Stomach (tissue), 9 donors: Measurements from ENCODE around the gene LSAMP. TPM values are rescaled to one million over a fixed set of nuclear protein-coding genes. Genes with fewer than 3 reads are reported as not detected.

ENCODE experiments used
- DNase-seq, 2 donors: peaks; one replicate each; pipeline versions ENCODE4 v3.0.0 to v3.0.0-alpha.2; 2013 to 2019
- H3K27ac ChIP-seq, 5 donors: fragments of 200-600 bp in 4 of 5; sonication (generic) in 4 of 5; one replicate each; pipeline ENCODE4 v1.5.1; 2013 to 2019; ENCODE audit warnings: mild to moderate bottlenecking in 1 of 5, moderate library complexity in 1 of 5
- H3K27me3 ChIP-seq, 3 donors: fragments of 200-600 bp; sonication (generic); one replicate each; pipeline ENCODE4 v1.5.1; 2017 to 2019; ENCODE audit warnings: mixed run types in 1 of 3
- H3K36me3 ChIP-seq, 4 donors: fragments of 200-600 bp; sonication (generic); 1 replicate in 3 of 4; 2 replicates in 1 of 4; pipeline ENCODE4 v1.5.1; 2016 to 2019
- H3K4me1 ChIP-seq, 4 donors: fragments of 200-600 bp; sonication (generic); one replicate each; pipeline ENCODE4 v1.5.1; 2016 to 2019
- H3K4me3 ChIP-seq, 4 donors: fragments of 200-600 bp; sonication (generic) in 3 of 4; one replicate each; pipeline ENCODE4 v1.5.1; 2016 to 2019; ENCODE audit warnings: mild to moderate bottlenecking in 1 of 4
- H3K9me3 ChIP-seq, 4 donors: fragments of 200-600 bp; sonication (generic); one replicate each; pipeline ENCODE4 v1.5.1; 2016 to 2019
- EP300 ChIP-seq: sonication (generic); formaldehyde crosslinking; IDR thresholded peaks from one replicate; pipeline ENCODE4 v1.6.1; 2017; ENCODE audit warnings: antibody characterized with exemption
- POLR2A ChIP-seq, 4 donors: fragments of 450-650 bp; IDR thresholded peaks; one replicate each; pipeline ENCODE4 v1.6.1; 2016; ENCODE audit warnings: antibody characterized with exemption in 4 of 4, control low read depth in 2 of 4, mild to moderate bottlenecking in 1 of 4, moderate library complexity in 1 of 4
- POLR2AphosphoS5 ChIP-seq, 3 donors: sonication (generic); formaldehyde crosslinking; IDR thresholded peaks; one replicate each; pipeline ENCODE4 v1.6.1; 2016; ENCODE audit warnings: antibody characterized with exemption in 3 of 3
- WGBS, 5 donors: extraction: QIAGEN DNeasy Blood & Tissue Kit in 3 of 5; methylation state at CpG; one replicate each; pipeline versions ENCODE4 v1.1.5 to v1.1.7; 2013 to 2018; 5-methylcytosine and 5-hydroxymethylcytosine counted together
- intact Hi-C: fragments of 100-400 bp; cut with DNase I; formaldehyde crosslinking; loops from one replicate; pipeline ENCODE4 v1.15.1; 2023; ENCODE audit warnings: low total_unique reads
- polyA plus RNA-seq, 3 donors: library from polyadenylated mRNA; stranded (reverse); fragments of 200-250 nt; gene quantifications; one replicate each; pipeline ENCODE4 v1.2.3, GENCODE V29; 2013
- total RNA-seq, 5 donors: library from RNA; depleted of rRNA; stranded (reverse); fragments of >200 nt; gene quantifications; one replicate each; pipeline versions ENCODE4 v1.1.0 to v1.2.3, GENCODE V29; 2014 to 2016
- TF ChIP-seq, protein P1 (sequence below), 7 experiments: fragments of 450-650 bp in 4 of 7; fragments of 200-600 bp in 3 of 7; sonication (generic) in 3 of 7; IDR thresholded peaks; one replicate each; pipeline ENCODE4 v1.5.1; 2016 to 2019; ENCODE audit warnings: antibody characterized with exemption in 7 of 7, control low read depth in 2 of 7, mild to moderate bottlenecking in 1 of 7
- donor health status: healthy with polysubstance abuse.
- donor health status: Bipolar disorder and iron deficiency.
- donor health status: healthy.

LSAMP gene
- total and polyA plus RNA-seq, 8 donors, result 1.1 to 20.7 (median 1.7) TPM

DNA sequence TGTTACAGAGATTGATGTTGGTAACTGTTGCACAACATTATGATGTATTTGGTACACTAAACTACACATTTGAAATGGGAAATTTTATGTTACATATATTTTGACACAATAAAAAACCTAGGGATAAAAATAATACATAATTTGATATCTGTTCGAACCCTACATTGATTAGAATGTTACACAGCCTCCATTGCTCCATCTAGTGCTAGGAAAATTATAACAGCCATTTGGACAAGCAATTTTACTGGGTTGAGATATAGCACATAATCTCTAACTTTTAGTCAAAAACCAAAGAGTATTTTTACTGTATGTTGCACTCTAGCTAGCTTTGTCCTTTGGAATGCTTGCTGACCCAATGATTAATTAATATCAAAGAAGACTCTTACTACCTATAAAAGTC is 108.1 kb downstream of the LSAMP start:
- Histone ChIP-seq H3K27me3 (no peaks in the 10 kb centered on the region), H3K27ac (no peak overlapping the region), H3K4me1 (no peaks in the 10 kb centered on the region), H3K36me3 (no peaks in the 10 kb centered on the region), H3K9me3 (peaks cover 0 to 9% (median 9%) of the 10 kb centered on the region in 4 donors), H3K4me3 (no peak overlapping the region)
- intact Hi-C loops, result no loop called here
- WGBS, 5 donors, result 46 to 71% (median 56%) methylated on average over 1 of the region's 1 CpG
- TF ChIP-seq POLR2AphosphoS5 (IDR thresholded peaks at IDR 0.05) (no peak), EP300 (no peak), POLR2A (IDR thresholded peaks at IDR 0.05) (no peak)
- TF ChIP-seq, protein P1, sequence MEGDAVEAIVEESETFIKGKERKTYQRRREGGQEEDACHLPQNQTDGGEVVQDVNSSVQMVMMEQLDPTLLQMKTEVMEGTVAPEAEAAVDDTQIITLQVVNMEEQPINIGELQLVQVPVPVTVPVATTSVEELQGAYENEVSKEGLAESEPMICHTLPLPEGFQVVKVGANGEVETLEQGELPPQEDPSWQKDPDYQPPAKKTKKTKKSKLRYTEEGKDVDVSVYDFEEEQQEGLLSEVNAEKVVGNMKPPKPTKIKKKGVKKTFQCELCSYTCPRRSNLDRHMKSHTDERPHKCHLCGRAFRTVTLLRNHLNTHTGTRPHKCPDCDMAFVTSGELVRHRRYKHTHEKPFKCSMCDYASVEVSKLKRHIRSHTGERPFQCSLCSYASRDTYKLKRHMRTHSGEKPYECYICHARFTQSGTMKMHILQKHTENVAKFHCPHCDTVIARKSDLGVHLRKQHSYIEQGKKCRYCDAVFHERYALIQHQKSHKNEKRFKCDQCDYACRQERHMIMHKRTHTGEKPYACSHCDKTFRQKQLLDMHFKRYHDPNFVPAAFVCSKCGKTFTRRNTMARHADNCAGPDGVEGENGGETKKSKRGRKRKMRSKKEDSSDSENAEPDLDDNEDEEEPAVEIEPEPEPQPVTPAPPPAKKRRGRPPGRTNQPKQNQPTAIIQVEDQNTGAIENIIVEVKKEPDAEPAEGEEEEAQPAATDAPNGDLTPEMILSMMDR (IDR thresholded peaks at IDR 0.05), result no peak
- no peak for DNase-seq

- Histone ChIP-seq H3K9me3 (peaks cover 0 to 21% (median 17%) of the 10 kb centered on the region in 4 donors), H3K27me3 (no peaks in the 10 kb centered on the region), H3K27ac (no peak overlapping the region), H3K4me1 (no peaks in the 10 kb centered on the region), H3K36me3 (no peaks in the 10 kb centered on the region), H3K4me3 (no peak overlapping the region)
- WGBS, 5 donors, result 70 to 95% (median 86%) methylated on average over 1 of the region's 1 CpG
- intact Hi-C loops, result no loop called here
- TF ChIP-seq, protein P1 (IDR thresholded peaks at IDR 0.05), result no peak
- TF ChIP-seq EP300, result no peak
- no peak for TF ChIP-seq POLR2A (IDR thresholded peaks at IDR 0.05)
- TF ChIP-seq POLR2AphosphoS5 (IDR thresholded peaks at IDR 0.05), result no peak
- DNase-seq, result no peak
Observed at GRCh38 chr3:116331380-116331779, 113.9 kb downstream of the LSAMP start.

GRCh38 chr3:116322750-116323375 is 122.4 kb downstream of the LSAMP start:
- 71 to 84% (median 80%) methylated on average over 2 of the region's 2 CpGs for WGBS, 5 donors
- no peaks in the 10 kb centered on the region for H3K27me3 ChIP-seq
- H3K36me3 ChIP-seq, result no peaks in the 10 kb centered on the region
- H3K27ac ChIP-seq, result no peak overlapping the region
- H3K4me3 ChIP-seq, result no peak overlapping the region
- TF ChIP-seq POLR2AphosphoS5 (IDR thresholded peaks at IDR 0.05) (no peak), EP300 (no peak), POLR2A (IDR thresholded peaks at IDR 0.05) (no peak)
- TF ChIP-seq, protein P1 (IDR thresholded peaks at IDR 0.05), result no peak
- DNase-seq, result no peak
- intact Hi-C loops, result no loop called here
- H3K9me3 ChIP-seq, result no peaks in the 10 kb centered on the region
- no peaks in the 10 kb centered on the region for H3K4me1 ChIP-seq

DNA sequence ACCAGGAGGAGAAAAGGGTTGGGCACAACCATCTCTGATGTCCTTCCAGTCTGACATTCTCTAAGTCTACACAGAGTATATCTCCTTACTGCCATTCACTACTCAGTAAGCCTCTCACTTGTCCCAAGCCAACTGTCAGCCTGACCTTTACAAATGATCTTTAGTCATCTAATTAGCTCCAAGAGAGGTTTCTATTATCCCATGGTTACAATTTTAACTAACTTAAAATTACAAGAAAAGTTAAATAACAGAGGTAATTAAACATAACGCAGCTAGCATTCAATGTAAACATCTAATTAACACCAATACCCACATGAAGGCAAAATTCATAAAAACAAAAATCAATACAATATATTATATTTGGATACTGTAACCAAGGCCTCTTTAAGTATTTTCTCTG is 126.9 kb downstream of the LSAMP start:
- no peaks in the 10 kb centered on the region for H3K27me3 ChIP-seq
- TF ChIP-seq, protein P1 (IDR thresholded peaks at IDR 0.05), result no peak
- no peak for TF ChIP-seq POLR2A (IDR thresholded peaks at IDR 0.05)
- no peak for TF ChIP-seq EP300
- TF ChIP-seq POLR2AphosphoS5 (IDR thresholded peaks at IDR 0.05), result no peak
- no peaks in the 10 kb centered on the region for H3K9me3 ChIP-seq
- WGBS, 5 donors, result 38 to 96% (median 87%) methylated on average over 1 of the region's 1 CpG
- intact Hi-C loops, result no loop called here
- no peaks in the 10 kb centered on the region for H3K36me3 ChIP-seq
- H3K4me1 ChIP-seq, result no peaks in the 10 kb centered on the region
- no peak overlapping the region for H3K27ac ChIP-seq
- no peak for DNase-seq
- H3K4me3 ChIP-seq, result no peak overlapping the region
